Astrocyte (in vitro differentiated cells and primary cell): ENCODE results near the gene CCDC146.

ENCODE experiments used
- CTCF ChIP-seq: IDR thresholded peaks from 2 replicates; pipeline ENCODE4 v1.5.1; 2011; ENCODE audit warnings: low read depth, mild to moderate bottlenecking, inconsistent platforms, low read length, moderate library complexity; ENCODE audit not compliant: insufficient read depth
- EZH2 ChIP-seq: IDR thresholded peaks from 2 replicates; pipeline ENCODE4 v1.6.1; 2012; ENCODE audit warnings: mild to moderate bottlenecking, low read length, inconsistent platforms; ENCODE audit not compliant: insufficient read depth

GRCh38 chr7:77208416-77208815, 86.0 kb downstream of the CCDC146 start:
- TF ChIP-seq CTCF (no peak), EZH2 (no peak)
